Inflammatory macrophage treated with lipopolysaccharide for 4 hours (primary cell): ENCODE results near the gene ACTN2.

Experiments used
- DNase-seq: peaks from one replicate; pipeline ENCODE4 v3.0.0-alpha.2; 2020

The ACTN2 gene

GRCh38 chr1:236692128-236692527 lies 5.8 kb downstream of the ACTN2 start:
- DNase-seq, result no peak

GRCh38 chr1:236692742-236693141 lies 6.4 kb downstream of the ACTN2 start:
- no peak for DNase-seq

GRCh38 chr1:236699366-236699765 lies 13.1 kb downstream of the ACTN2 start:
- DNase-seq, result no peak

- no peak for DNase-seq
Observed at GRCh38 chr1:236700903-236701302, 14.6 kb downstream of the ACTN2 start.

GRCh38 chr1:236701782-236702181 lies 15.5 kb downstream of the ACTN2 start:
- no peak for DNase-seq

GRCh38 chr1:236702791-236703394 lies 16.6 kb downstream of the ACTN2 start:
- no peak for DNase-seq

- no peak for DNase-seq
Observed at GRCh38 chr1:236705771-236706170, 19.5 kb downstream of the ACTN2 start.

GRCh38 chr1:236706183-236706582 lies 19.9 kb downstream of the ACTN2 start:
- no peak for DNase-seq

GRCh38 chr1:236710328-236710892 lies 24.1 kb downstream of the ACTN2 start:
- DNase-seq, result no peak

GRCh38 chr1:236716160-236716559 lies 29.9 kb downstream of the ACTN2 start:
- no peak for DNase-seq

GRCh38 chr1:236717811-236718210 lies 31.5 kb downstream of the ACTN2 start:
- DNase-seq, result no peak

GRCh38 chr1:236718328-236718727 lies 32.0 kb downstream of the ACTN2 start:
- DNase-seq, result no peak

GRCh38 chr1:236720206-236720605 lies 33.9 kb downstream of the ACTN2 start:
- no peak for DNase-seq

GRCh38 chr1:236720611-236721010 lies 34.3 kb downstream of the ACTN2 start:
- DNase-seq, result no peak

- no peak for DNase-seq
Observed at GRCh38 chr1:236724049-236724448, 37.8 kb downstream of the ACTN2 start.

GRCh38 chr1:236724506-236724905 lies 38.2 kb downstream of the ACTN2 start:
- no peak for DNase-seq

- no peak for DNase-seq
Observed at GRCh38 chr1:236725668-236726067, 39.4 kb downstream of the ACTN2 start.

- DNase-seq, result no peak
Observed at GRCh38 chr1:236727521-236727920, 41.2 kb downstream of the ACTN2 start.

GRCh38 chr1:236728752-236729151 lies 42.5 kb downstream of the ACTN2 start:
- DNase-seq, result no peak

- DNase-seq, result no peak
Observed at GRCh38 chr1:236733653-236734052, 47.4 kb downstream of the ACTN2 start.

- no peak for DNase-seq
Observed at GRCh38 chr1:236734141-236734765, 48.0 kb downstream of the ACTN2 start.

GRCh38 chr1:236736761-236737160 lies 50.5 kb downstream of the ACTN2 start:
- no peak for DNase-seq

- DNase-seq, result no peak
Observed at GRCh38 chr1:236741753-236742152, 55.5 kb downstream of the ACTN2 start.

GRCh38 chr1:236742421-236743160 lies 56.3 kb downstream of the ACTN2 start:
- no peak for DNase-seq
